NT2/D1 (cell line): Measurements from ENCODE around the gene SKIL.
A peak's percentile ranks its signal among the peaks of the same experiment; 100 is the strongest.

Experiments used
- DNase-seq: peaks from one replicate; pipeline ENCODE4 v3.0.0-alpha.2; 2011; ENCODE audit warnings: low read depth, low spot score
- H3K27me3 ChIP-seq: 2 replicates; pipeline ENCODE4 v1.6.0; 2011; ENCODE audit warnings: mild to moderate bottlenecking; ENCODE audit not compliant: insufficient read length, insufficient read depth
- H3K36me3 ChIP-seq: 2 replicates; pipeline ENCODE4 v1.6.1; 2011; ENCODE audit warnings: mild to moderate bottlenecking, low read length, mixed read lengths; ENCODE audit not compliant: insufficient read depth, insufficient read length
- H3K4me1 ChIP-seq: 2 replicates; pipeline ENCODE4 v1.5.1; 2011; ENCODE audit not compliant: insufficient read depth, insufficient read length
- H3K4me3 ChIP-seq: 2 replicates; pipeline ENCODE4 v1.5.1; 2011; ENCODE audit warnings: low read depth; ENCODE audit not compliant: insufficient read length
- H3K9ac ChIP-seq: 2 replicates; pipeline ENCODE4 v1.6.0; 2011; ENCODE audit warnings: low read depth; ENCODE audit not compliant: insufficient read length
- H3K9me3 ChIP-seq: 2 replicates; pipeline ENCODE4 v1.5.1; 2011; ENCODE audit warnings: mild to moderate bottlenecking, low read length; ENCODE audit not compliant: insufficient read depth
- SUZ12 ChIP-seq: IDR thresholded peaks from 2 replicates; pipeline ENCODE4 v1.6.1; 2011; ENCODE audit not compliant: insufficient read length, insufficient read depth; ENCODE audit errors: extremely low read depth
- YY1 ChIP-seq: IDR thresholded peaks from 2 replicates; pipeline ENCODE4 v1.6.1; 2011; ENCODE audit not compliant: insufficient read length, insufficient read depth
- ZNF274 ChIP-seq: IDR thresholded peaks from 2 replicates; pipeline ENCODE4 v1.6.1; 2011; ENCODE audit warnings: mild to moderate bottlenecking, low read depth, low read length

SKIL gene

GRCh38 chr3:170391108-170391507 lies 33.6 kb downstream of the SKIL start:
- Histone ChIP-seq H3K27me3 (no peaks in the 10 kb centered on the region), H3K9me3 (no peaks in the 10 kb centered on the region), H3K4me3 (no peak overlapping the region), H3K4me1 (no peaks in the 10 kb centered on the region), H3K36me3 (peaks cover 72% of the 10 kb centered on the region), H3K9ac (no peak overlapping the region)
- no peak for DNase-seq
- no peak for TF ChIP-seq SUZ12
- no peak for TF ChIP-seq ZNF274
- no peak for TF ChIP-seq YY1

- peaks cover 28% of the 10 kb centered on the region for H3K36me3 ChIP-seq
- TF ChIP-seq YY1 (no peak), SUZ12 (no peak), ZNF274 (no peak)
- no peaks in the 10 kb centered on the region for H3K9me3 ChIP-seq
- H3K4me1 ChIP-seq: no peaks in the 10 kb centered on the region
- no peak overlapping the region for H3K9ac ChIP-seq
- no peak overlapping the region for H3K4me3 ChIP-seq
- no peak for DNase-seq
- no peaks in the 10 kb centered on the region for H3K27me3 ChIP-seq
These were observed 40.2 kb downstream of the SKIL start for GRCh38 chr3:170397685-170398084.

- Histone ChIP-seq H3K27me3 (no peaks in the 10 kb centered on the region), H3K9ac (no peak overlapping the region), H3K9me3 (no peaks in the 10 kb centered on the region), H3K4me1 (no peaks in the 10 kb centered on the region), H3K4me3 (no peak overlapping the region), H3K36me3 (no peaks in the 10 kb centered on the region)
- TF ChIP-seq YY1 (no peak), ZNF274 (no peak), SUZ12 (no peak)
- DNase-seq: no peak
These were observed 47.6 kb downstream of the SKIL start for GRCh38 chr3:170405101-170405500.

- no peak for DNase-seq
- H3K4me3 ChIP-seq: no peak overlapping the region
- H3K4me1 ChIP-seq: no peaks in the 10 kb centered on the region
- TF ChIP-seq YY1 (no peak), ZNF274 (no peak), SUZ12 (no peak)
- H3K36me3 ChIP-seq: no peaks in the 10 kb centered on the region
- H3K9ac ChIP-seq: no peak overlapping the region
- H3K27me3 ChIP-seq: no peaks in the 10 kb centered on the region
- H3K9me3 ChIP-seq: no peaks in the 10 kb centered on the region
These were observed 53.0 kb downstream of the SKIL start for GRCh38 chr3:170410428-170411029.

GRCh38 chr3:170413291-170413690 lies 55.8 kb downstream of the SKIL start:
- Histone ChIP-seq H3K9me3 (no peaks in the 10 kb centered on the region), H3K27me3 (peaks cover 20% of the 10 kb centered on the region), H3K4me3 (no peak overlapping the region), H3K36me3 (no peaks in the 10 kb centered on the region), H3K9ac (no peak overlapping the region), H3K4me1 (no peaks in the 10 kb centered on the region)
- no peak for DNase-seq
- TF ChIP-seq ZNF274 (no peak), SUZ12 (no peak), YY1 (no peak)

- no peak overlapping the region for H3K9ac ChIP-seq
- DNase-seq: peak; percentile 56
- no peak for TF ChIP-seq ZNF274
- TF ChIP-seq SUZ12: no peak
- no peak for TF ChIP-seq YY1
- H3K9me3 ChIP-seq: no peaks in the 10 kb centered on the region
- H3K4me1 ChIP-seq: peaks cover 5% of the 10 kb centered on the region
- H3K27me3 ChIP-seq: peaks cover 28% of the 10 kb centered on the region
- H3K36me3 ChIP-seq: no peaks in the 10 kb centered on the region
- no peak overlapping the region for H3K4me3 ChIP-seq
These were observed 56.7 kb downstream of the SKIL start for GRCh38 chr3:170414202-170414663.

- no peak for DNase-seq
- Histone ChIP-seq H3K36me3 (no peaks in the 10 kb centered on the region), H3K9ac (no peak overlapping the region), H3K27me3 (peaks cover 43% of the 10 kb centered on the region), H3K4me1 (peaks cover 12% of the 10 kb centered on the region), H3K4me3 (no peak overlapping the region), H3K9me3 (no peaks in the 10 kb centered on the region)
- no peak for TF ChIP-seq SUZ12
- no peak for TF ChIP-seq YY1
- TF ChIP-seq ZNF274: no peak
These were observed 59.6 kb downstream of the SKIL start for GRCh38 chr3:170417090-170417489.
